ENCODE results near the gene MOSMO.
"Not testable (repeated sequence)": the region's sequence is repeated elsewhere in the genome, so short reads cannot be mapped to it uniquely, and the experiment has no call there.

Gene MOSMO

DNA sequence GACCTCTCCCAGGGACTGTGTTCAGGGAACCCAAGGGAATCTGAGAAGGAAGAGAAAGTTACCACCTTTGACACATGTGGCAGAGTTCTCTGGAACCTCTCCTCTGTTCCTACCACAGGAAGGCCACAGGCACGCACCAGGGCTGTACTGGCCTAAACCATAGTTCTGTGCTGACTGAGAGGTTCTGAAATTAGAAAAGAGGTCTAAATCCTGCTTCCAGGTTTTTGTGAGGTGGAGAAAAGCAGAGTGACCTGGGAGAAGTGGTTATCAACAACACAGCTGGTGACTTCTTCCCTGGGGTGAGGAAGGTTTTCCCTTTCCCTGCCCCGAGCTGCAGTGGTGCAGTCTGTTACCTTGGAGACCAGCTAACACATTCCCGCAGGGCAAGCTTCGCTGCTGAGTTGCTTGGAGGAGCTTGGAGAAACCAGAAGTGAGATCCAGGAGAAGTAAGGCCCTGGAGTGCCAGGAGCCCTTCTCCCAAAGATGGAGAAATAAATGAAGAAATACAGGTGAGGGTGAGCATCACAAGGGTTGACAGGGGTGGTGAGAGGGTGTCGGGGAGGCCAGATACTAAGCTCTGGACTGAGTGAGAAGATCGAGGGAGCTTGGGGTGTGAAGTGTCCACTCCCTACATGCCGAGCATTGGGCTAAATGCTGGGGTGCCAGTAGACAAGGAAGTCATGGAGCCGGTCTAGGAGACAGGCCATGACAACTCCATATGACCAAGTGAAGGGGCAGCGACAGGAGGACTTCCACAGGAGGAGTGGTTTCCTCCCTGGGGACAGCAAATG is 84.4 kb downstream of the MOSMO start, which contains the start of gene VWA3A:
VWA3A (plus strand) TSS at position 399 of the 791 bp plus-strand sequence; CDS start at position 496, 97 bp downstream.
- DNase-seq (ENCODE audit: low read depth in 2 of 2) = peak; percentile 11 to 15

DNA sequence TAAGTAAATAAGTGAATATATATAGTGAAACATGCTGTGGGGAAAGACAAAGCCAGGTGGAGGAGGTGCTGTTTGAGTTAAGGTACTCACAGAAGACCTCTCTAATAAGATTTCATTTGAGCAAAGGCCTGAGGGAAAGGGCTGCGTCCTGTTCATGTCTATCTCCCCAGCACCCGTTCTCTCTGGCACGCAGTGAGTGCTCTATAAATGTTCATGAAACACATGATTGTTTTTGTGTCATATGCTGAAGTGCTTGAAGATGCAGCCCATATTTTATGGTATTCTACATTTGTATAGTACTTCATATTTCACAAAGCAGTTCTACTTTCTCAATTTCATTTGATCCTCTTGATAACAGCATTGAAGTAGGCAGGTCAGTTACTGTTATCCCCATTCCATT is 85.4 kb downstream of the MOSMO start:
- DNase-seq (ENCODE audit: low read depth in 2 of 2) = no peak

DNA sequence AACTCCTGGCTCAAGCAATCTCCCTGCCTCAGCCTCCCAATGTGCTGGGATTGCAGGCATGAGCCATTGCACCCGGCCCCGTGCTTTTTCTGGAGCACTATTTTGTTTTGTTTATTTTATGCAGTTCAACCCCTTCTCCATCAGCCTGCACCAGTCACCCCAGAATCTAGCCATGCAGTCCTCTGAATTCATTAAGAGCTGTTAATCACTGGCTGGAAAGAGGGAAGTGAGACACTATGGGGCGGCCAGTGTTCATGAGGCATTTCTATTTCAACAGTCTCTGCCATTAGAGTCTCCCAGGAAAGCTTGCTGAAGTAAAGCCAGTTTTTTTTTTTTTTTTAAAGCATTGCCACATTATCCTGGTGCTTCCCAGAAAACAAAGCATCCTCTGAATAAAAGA is 86.1 kb downstream of the MOSMO start:
- DNase-seq (ENCODE audit: low read depth in 2 of 2) = no peak

DNA sequence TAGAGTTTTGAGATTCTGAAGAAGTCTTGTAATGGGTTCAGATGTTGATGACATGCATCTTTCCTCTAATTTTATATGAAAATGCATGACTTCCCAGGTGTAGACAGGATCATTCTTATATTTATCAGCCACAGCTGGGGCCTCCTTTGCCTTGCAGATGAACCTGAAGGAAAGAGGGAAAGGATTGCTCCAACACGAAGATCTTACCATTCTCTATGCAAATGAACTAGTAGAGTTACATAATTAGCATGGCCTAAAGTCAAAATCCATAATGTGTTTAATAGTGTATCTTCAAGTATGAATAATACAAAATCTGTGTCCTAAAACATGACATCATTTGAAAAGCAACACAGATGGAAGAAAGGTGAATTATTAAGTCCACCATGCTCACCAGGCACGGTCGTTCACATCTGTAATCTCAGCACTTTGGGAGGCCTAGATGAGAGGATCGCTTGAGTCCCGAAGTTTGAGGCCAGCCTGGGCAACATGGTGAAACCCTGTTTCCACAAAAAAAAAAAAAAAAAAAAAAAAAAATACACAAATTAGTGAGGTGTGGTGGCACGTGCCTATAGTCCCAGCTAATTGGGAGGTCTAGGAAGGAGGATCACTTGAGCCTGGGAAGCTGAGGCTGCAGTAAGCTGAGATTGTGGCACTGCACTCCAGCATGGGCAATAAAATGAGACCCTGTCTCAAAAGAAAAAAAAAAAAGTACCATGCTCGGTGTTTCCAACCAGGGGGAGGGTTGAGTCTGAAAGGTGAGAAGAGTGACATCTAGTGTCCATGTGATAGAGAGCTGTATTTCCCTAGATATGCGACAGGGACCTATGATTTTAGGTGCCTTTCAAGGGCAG is 90.7 kb downstream of the MOSMO start:
- DNase-seq (ENCODE audit: low read depth in 2 of 2) = peak; percentile 8 to 20

DNA sequence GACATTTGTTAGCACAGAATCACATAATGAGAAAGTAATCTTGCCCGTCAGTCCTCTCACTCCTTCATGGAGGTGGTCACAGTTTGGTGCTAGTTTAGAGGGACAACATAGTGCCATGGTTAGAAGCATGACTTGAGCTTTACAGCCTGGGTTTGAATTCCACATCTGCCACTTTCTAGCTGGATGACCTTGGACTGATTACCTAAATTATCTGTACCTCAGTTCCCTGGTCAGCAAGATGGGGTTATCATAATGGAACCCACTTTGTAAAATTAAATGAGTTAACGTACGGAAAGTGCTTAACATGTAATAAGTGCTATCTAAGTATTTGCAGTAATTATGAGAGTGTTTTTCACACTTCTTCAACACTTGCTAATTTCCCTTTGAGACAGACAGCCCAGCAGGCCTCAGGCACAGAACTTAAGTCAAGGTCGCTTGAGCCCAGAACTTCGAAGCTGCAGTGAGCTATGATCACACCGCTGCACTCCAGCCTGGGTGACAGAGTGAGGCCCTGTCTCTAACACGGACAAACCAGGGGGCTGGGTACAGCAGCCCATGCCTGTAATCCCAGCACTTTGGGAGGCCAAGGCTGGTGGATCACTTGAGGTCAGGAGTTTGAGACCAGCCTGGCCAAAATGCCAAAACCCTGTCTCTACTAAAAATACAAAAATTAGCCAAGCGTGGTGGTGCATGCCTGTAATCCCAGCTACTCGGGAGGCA is 91.5 kb downstream of the MOSMO start:
- no peak for DNase-seq (ENCODE audit: low read depth in 2 of 2)

- no peak for DNase-seq (ENCODE audit: low read depth in 2 of 2)
Measured at GRCh38 chr16:22103441-22103840, 95.5 kb downstream of the MOSMO start.

DNA sequence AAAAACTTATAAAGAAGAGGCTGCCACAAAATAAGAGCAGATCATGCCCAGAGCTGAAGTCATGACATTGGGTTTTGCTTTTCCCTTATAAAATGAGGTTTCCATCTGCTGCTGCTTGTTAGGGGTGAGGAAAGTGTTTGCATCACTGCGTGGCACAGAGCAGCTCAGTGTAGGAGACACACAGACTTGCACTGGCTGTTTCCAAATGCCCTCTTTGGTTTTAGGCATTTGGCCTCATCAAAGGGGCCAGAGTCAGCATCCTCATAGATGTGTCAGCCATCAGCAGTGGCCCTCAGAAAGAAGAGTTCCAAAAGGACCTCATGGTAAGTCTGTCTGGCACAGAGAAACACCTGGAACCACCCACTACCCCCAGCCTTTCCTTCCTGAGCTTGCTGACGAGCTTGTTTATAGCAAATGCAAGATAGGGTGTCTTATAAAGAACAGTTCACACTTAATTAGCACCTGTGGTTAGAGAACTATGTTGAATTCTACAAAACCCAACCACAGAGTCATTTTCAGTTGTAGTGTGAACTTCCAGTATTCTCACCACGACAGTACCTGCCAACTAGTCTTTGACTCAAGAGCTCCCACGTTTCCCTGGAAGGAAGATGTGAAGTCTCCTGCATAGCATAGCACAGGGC is 101.5 kb downstream of the MOSMO start:
- DNase-seq (ENCODE audit: low read depth in 2 of 2) = no peak

DNA sequence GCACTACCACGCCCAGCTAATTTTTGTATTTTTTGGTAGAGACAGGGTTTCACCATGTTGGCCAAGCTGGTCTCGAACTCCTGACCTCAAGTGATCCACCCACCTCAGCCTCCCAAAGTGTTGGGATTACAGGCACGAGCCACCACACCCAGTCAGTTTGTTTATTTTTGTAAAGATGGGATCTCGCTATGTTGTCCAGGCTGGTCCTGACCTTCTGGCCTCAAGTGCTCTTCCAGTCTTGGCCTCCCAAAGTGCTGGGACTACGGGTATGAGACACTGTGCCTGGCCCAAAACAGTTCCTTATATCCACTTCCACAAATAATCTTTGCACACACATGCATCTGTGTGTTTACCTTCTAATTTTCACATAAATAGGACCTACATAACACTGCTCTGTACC is 103.7 kb downstream of the MOSMO start:
- not testable (repeated sequence) for DNase-seq (ENCODE audit: low read depth in 2 of 2)

- DNase-seq (ENCODE audit: low read depth in 2 of 2) = no peak
Measured at GRCh38 chr16:22116095-22116700, 108.3 kb downstream of the MOSMO start.

DNA sequence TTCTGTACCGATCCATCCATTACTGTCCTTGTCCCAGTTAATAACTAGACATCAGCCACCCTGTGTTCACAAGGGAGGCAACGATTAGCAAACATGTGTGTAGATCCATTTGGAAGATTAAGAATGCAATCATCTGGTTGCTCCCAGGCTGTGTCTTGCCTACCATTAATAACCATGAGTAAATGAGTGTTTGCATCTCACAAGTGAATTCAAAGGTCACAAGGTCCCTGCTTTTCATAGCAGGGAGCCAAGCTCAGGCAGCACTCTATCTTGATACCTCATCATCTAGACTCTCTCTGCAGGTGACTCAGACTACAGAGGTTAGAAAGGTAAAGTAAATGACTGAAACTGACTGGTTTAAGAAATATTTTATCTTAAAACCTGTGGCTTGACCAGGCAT is 109.7 kb downstream of the MOSMO start:
- no peak for DNase-seq (ENCODE audit: low read depth in 2 of 2)

DNA sequence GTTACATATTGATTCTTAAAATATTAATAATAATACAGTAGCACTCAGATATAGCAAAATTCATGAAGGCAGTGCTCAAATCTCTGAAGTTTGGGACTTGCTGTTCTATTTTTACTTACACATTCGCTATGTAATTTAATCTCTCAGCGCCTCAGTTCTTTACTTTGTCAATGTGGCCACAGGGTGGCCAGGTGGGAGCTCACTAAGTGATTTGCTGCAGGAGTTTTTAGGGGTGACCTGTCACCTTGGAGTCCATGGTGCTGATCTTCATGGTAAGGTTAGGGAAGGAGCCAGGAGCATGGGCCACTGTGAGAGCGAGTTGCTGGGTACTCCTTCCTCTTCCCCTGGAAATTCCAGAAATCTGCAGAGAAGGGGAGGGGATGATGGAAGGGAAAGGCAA is 112.5 kb downstream of the MOSMO start:
- DNase-seq (ENCODE audit: low read depth in 2 of 2) = no peak

- no peak for DNase-seq (ENCODE audit: low read depth in 2 of 2)
Measured at GRCh38 chr16:22122239-22122638, 114.3 kb downstream of the MOSMO start.

DNA sequence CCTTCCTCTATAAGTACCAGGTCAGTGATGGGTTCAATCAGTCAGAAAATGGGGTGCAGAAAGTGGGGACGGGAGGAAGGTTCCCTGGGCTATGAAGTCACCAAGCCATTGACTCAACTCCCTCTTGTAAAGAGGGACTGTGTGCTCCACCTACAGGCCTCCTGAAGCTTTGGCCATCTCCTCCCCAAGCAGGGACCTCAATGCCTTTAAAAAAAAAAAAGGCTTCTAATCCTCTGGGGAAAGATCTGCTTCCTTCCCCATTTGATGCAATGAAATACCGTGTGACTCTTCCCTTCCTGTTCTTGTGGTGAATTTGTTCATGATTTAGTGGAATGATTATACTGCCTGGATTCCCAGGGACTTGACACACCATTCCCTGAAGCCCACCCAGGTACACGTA is 115.2 kb downstream of the MOSMO start:
- DNase-seq (ENCODE audit: low read depth in 2 of 2) = no peak

DNA sequence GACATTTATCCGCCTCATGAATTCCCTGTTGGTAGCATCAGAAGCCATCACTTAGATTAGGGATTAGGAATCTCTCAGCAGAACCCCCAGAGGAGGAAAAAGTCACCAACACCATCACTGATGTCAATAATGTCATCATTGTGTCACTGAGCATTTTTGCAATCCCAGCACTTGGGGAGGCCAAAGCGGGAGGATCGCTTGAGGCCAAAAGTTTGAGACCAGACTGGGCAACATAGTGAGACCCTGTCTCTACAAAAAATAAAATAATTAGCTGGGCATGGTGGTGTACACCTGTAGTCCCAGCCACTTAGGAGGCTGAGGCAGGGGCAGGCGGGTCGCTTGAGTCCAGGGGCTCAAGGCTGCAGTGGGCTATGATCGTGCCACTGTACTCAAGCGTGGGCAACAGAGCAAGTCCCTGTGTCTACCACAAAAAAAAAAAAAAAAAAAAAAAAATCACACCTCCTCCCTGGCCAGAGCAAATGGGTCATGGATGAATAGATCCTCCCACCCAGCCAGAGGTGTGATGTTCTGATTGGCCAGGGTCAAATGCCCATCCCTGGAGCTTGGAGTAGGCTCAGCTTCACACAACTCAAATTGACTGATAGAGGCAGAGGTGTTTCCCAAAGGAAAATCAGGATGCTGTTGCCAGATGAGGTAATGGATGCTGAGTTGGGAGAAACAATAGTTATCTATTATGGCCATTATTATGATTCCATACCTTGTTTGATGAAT is 116.0 kb downstream of the MOSMO start:
- no peak for DNase-seq (ENCODE audit: low read depth in 2 of 2)

- DNase-seq (ENCODE audit: low read depth in 2 of 2) = no peak
Measured at GRCh38 chr16:22124583-22125284, 116.8 kb downstream of the MOSMO start.

DNA sequence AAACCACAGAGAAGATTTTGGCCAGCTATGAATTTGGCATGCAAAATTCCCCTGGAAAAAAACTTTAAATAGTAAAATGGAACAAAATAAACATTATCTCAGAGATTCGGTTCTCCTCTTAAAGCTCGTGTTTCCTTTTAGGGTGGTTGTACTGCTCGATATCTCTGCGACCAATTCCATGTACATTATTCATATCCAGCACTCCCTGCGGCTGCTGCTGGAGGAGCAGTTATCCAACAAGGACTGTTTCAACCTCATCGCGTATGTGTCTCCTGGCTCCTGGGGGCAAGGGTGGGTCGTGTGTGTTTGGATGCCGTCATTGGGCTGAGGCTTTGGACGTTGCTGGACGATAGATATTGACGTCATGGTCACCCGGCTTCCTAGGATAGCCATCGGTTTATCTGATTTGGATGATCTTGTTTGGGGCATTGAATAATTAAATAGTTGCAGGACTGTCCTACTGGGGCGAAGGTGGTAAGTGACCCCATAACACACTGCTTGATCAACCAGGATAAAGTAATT is 118.2 kb downstream of the MOSMO start:
- no peak for DNase-seq (ENCODE audit: low read depth in 2 of 2)

GRCh38 chr16:22128537-22128936 is 120.6 kb downstream of the MOSMO start:
- not testable (repeated sequence) for DNase-seq (ENCODE audit: low read depth in 2 of 2)

GRCh38 chr16:22130528-22130927 is 122.6 kb downstream of the MOSMO start:
- DNase-seq (ENCODE audit: low read depth in 2 of 2) = no peak

- DNase-seq (ENCODE audit: low read depth in 2 of 2) = no peak
Measured at GRCh38 chr16:22132801-22133200, 124.9 kb downstream of the MOSMO start.

Data from fibroblast of skin of left quadriceps (primary cell).